Fibroblast of skin of left biceps (primary cell): ENCODE results near the gene HOXB6.
A peak's percentile ranks its signal among the peaks of the same experiment; 100 is the strongest.

Source experiments
- DNase-seq, 2 experiments: peaks; one replicate each; pipeline ENCODE4 v3.0.0-alpha.2; 2013; ENCODE audit warnings: low read depth in 2 of 2

The HOXB6 gene

DNA sequence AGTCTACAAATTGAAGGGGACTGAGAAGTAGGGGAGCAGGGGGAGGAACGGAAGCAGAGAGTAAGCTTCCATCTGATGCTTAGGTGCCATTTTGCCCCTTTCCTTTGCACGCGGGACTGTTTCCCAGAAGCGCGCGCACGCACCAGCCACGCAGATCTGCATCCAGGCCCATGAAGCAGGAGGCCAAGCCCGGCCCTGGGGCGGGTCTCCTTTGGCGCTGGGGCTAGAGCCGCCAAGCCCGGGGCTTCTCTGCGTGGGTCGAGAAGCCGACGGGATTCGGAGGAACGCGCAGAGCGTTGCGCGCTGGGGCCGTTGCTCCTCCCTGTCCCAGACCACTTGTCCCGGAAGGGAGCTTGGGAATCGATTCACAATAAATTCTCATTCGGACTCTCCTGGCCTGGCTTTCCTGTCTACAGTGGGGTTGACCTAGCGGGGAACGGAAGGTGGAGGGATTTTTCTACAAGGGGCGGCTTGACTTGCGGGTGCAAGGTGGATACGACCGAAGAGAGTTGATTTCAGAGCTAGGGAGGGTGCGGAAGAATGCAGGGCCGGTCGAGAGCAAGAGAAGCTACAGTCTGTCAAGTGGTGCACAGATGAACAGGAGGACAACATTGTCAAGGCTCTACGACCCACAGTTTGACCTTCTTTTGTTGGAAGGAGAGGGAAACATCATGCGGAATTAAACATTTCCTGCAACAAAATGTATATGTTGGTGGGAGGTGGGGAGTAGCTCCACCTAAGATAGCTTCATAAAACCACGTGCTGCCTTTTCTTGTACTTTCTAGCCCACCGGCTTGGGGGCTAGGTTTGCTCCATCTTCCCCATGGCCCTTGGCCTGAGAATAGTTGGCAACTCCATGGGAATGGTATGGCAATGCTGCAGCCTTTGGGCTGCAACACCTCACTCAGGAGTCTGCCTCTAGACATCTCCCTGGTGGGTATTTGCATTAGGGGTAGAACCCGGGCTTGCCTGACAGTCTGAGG is 16.9 kb upstream of the HOXB6 start:
- DNase-seq, result no peak

DNA sequence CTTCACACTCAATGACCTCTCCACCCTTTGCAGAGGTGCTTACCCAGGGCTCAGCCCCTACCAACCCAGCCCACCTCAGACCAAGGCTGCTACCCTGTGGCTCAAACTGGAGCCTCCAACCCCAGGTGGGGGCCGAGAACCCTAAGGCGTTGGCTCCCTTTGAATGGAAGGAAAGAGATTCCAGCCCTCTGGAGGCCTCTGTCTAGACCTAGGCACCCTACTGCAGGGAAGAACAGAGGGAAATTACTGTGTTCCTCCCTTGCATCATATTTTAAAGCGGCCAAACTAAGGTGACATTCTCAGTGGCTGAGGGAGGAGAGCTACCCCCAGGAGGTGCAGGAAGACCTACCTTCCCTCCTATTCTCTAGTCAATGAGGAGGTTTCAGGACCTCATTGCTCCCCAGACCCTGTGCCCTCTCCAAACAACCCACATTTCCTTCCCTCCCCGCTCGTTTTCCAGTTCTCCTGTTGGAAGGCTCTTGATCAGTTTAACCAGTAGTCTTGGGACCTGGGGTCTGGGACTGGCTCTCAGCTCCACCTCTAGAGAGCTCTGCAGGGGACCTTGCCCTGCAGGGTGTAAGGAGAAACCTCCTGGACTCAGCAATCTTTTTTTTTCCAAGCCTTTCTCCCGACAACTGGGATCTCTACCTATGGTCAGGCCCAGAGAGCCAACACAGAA is 15.8 kb upstream of the HOXB6 start:
- DNase-seq, result no peak

DNA sequence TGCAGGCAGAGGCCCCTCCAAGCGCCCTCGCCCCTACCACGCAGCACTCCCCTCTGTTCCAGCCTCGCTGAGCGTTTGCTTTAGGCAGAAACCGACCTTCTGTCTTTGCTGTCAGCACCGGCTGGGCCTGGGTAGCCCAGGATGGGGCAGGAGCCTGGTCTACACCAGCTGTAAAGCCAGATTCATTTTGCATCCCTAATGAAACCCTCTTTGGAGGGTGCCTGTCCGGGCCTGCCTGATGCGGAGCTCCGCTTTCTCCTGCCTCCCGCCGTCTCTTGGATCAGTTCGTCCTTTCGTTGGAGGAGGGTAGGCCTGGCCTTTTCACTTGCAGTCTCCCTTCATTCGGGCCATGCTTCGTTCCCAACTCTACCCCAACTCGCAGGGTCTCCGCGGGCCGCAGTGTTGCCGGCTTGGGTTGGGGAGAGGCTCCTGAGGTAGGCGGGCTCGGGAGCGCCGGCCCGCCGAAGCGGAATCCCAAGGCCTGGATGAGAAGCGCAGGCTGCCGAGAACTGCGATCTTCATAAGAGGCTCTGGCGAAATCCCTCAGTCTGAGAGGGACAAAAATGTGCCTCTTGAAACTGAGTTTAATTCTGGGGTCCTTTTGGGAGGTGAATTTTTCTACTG is 15.2 kb upstream of the HOXB6 start:
- DNase-seq, result no peak

DNA sequence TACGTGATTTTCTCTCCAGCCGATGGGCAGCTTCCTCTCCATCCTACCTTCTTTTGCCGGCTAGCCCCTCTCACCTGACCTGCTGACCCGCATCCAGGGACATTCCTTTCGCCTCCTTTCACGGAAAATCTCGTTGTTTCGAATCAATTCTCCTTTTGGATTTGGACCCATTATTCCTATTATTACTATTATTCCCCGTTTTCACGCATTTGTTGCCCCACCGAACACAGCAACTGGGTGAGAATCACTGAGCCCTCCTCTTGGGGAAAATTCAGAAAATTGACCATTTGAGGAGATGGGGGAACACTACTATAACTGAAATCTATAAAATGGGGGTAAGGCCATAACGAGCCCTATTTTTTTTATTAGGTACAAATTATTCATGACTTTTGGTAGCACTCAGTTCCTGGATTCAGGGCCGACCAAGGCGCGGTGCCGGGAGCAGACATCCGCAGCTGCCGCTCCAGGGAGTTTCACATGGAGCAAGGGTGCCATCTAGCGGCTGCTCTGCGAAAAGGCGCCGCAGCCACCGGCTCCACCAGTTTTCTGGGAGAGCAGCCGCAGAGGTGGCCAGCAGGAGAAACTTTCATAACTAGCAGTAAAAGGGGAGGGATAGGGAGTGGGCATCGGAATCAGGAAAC is 13.6 kb upstream of the HOXB6 start:
- peak in 1 of 2 experiments; percentile 61 for DNase-seq

DNA sequence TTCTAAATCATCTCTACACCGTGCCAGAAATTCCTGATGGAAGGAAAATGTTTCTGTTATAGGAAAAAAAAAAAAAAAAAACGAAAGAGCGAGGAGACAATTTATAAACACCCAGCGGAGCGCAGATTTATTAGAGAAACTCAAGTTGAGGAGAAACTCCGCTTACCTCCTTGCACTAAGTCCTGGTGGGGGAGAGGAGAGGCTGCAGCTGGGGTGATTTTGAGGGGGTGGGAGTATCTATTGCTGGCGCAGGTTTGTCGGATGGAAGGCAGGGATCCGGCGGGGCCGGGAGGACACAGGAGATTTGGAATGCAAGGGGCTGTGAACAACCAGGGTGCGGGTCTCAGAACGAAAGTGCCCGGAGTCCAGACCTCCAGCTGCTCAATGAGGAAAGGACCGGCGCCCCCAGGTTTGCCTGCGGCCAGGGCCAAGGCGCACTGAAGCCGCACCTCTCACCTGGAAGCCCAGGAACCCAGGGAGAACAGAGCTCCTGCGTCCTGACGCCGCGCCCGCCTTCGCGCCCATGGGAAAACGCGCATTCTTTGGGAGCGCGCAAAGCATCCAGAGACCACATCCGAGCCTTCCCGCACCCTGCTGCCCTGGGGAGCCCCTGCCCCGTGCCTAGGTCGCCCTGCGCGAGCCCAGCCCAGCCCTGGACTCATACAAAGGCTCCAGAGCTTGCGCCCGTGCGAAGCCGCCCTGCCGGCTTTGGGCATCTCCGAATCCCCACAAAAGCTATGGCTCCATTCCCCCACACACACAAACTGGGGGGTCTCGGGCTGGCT is 12.9 kb upstream of the HOXB6 start:
- no peak for DNase-seq

DNA sequence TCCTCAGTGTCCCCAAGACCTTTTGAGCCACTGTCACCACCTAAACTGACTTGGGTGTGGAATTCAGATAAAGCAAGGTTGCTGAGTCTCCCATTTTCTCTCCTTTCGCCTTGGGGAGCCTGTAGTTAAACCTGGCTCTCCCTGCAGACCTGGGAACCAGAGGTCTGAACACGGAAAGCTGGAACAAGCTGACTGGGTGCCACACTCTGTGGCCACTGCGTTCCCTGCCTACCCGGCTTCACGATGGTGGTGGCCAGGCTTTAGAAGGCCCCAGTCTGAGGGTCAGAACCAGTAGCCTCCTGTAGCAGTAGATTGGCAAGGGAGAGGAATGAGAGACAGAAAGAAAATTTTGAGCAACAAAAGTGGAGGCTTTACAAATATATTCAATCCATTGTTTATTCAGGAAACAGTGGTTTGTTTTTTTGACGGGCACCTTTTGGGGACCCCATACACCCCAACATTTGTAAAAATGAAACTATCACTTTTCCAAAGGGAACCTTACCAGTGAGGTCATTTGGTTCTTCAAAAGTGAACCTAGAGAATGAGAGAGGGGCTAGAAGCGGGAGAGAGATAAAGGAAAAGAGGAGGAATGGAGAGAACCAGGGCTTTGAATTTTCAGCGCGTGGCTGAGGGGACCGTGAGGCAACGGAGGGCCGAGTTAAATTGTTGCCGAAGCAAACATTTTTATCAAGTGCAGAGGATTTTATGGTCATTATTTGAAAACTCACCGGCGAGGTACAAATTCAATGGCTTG is 12.1 kb upstream of the HOXB6 start:
- no peak for DNase-seq

DNA sequence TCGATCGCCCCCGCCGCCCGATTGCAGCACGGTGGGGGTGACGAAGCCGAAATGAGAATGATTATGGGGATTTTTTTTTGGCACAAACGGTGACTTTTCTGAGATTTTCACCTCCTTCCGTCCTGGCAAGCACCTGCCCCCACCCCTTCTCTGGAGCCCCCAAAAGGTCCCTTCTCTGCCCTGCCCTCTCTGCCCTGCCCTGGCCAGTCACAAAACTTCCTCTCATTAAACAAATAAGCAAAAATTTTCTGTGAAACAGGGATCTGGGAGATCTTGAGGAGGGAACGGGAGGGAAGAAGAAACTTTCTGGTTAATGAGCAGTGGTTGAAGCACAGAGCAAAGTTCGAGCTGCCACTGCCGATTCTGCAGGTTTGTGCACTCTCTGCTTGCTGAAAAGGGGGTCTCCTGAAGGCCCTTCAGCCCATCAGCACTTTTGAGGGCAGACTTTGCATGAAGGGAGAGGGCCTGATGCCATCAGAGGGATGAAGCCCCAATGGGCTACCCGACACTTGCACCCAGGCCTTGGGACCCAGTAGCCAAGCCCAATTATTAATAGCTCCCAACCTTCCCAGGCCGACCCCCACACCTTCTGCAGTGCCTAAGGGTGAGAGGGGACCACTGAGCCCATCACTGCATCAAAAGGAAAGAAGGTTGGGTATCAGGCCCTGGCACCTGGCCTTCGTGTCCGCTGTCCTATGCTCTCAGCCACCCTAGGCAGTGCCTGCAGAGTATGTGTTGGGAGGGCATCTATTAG is 11.4 kb upstream of the HOXB6 start:
- DNase-seq, result no peak

DNA sequence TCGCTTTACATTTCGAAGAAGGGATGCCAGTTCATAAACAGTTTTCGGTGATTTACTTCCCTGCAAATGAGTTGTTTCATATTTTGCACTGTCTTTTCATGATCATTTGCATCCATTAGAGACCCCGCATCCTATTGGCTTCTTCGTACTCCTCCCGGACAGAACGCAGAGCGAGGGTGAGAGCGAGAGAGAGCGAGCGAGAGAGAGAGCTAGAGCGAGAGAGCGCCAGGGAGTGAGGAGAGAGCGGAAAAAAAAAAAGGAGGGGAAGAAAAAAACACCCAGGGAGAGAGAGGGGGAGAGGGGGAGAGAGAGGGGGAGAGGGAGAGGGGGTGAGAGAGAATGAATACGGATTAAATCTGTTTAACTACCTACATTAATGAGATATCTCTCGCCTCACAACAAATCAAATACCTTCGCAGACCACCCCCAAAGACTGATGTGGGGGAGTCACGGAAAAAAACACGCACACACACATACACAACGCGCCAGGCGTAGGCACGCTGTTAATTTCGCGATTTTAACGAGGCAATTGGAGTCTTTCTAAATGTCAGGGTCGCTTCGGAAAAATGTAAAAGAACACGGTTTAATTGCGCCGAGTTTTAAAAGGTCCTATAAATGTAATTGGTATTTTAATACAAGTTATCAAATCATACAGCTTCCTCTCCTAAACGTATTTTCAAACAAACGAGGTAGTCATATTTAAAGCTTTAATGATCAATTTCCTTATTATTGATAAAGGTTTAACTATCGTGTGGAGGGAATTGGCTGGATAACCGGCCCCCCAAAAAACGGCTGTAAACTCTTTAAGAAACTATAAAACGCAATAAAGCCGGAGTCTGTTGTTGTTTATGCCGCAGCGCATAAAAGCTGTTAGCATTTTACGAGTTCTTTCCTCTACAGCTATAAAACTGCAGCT is 10.5 kb upstream of the HOXB6 start, which contains the start of gene HOXB8:
Gene HOXB8 (minus strand): TSS at position 246 of the 916 bp plus-strand sequence. CDS start 588 bp downstream, outside the sequence.
- no peak for DNase-seq

DNA sequence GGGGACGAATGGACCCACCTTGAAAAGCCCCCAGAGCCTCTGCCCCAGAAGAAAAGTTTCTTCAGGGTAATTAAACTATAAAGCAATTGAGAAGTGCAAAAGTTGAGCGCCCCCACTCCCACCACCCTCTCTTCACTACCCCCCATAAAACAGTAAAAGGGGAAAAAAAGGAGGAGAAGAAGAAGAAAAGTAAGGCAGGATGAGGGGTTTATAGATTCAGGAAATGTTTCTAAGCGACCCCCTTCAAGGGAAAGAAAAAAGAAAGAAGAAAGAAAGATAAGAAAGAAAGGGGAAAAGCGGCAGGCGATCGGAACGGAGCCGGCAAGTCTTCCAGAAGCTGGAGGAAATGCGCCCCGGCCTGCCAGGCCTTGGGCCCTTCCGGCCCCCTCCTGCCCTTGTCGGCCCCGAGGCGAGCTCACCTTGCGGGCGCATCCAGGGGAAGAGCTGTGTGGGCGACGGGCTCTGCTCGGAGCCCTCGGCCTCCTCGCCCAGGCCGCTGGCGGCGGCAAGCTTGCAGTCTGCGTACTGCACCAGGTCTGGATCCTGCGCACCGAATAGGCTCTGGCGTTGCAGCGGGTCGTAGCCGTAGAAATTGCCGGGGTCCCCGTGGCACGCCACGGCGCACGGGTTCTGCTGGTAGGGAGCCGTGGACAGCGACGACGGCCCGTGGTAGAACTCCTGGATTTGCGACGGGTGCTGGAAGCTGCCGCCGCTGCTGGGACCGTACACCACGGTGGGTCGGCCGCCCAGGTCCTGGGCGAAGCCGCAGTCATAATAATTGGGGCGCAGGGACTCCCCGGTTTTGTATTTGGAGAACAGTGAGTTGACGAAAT is 9.3 kb upstream of the HOXB6 start:
- no peak for DNase-seq

DNA sequence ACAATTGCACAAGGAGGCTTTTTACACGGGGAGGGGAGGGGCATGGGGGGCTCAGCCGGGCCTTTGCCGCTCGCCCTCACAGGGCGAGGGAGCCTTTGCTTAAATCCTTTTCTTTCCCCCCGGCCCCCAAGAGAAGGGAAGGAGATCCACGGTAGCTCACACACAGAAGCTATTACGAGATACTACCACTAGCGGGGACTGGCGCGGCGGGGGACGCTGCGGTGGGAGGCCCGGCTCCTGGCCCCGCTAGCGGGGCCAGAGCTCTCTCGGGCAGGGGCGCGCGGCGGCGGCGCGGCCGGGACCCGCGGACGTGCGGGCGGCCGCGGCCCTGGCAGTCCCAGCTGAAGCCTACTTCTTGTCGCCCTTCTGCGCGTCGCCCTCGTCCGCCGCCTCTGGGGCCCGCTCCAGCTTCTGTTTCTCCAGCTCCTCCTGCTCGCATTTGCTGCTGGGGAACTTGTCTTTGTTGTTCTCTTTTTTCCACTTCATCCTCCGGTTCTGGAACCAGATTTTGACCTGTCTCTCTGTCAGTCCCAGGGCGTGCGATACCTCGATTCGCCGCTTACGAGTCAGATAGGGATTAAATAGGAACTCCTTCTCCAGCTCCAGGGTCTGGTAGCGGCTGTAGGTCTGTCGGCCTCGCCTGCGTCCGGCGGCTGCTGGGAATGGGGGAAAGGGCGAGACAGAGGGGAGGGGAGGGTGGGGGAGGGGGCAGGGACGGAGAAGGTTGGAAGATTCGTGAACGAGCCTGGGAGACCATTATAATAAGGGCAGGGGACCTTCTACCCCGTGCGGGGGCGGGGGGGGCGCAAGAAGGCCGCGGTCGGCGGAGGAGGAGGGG is 8.3 kb upstream of the HOXB6 start:
- no peak for DNase-seq

DNA sequence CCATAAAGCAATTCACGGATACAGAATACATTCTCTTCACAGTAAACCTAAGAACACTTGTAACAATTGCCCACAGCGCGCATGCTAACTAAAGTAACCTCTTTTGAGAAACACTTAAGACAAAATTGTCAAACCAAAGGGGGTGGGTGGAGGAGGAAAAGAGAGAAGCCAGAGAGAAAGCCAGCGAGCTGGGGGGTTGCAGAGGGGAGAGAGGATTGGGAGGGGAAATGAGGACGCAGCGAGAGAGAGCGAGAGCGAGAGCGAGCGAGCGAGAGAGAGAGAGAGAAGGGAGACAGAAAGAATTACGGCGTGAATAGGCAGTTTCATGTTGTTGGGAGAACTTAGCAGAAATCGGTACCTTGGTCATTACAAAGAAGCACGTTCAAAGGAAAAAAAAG is 7.7 kb upstream of the HOXB6 start:
- DNase-seq, result no peak

DNA sequence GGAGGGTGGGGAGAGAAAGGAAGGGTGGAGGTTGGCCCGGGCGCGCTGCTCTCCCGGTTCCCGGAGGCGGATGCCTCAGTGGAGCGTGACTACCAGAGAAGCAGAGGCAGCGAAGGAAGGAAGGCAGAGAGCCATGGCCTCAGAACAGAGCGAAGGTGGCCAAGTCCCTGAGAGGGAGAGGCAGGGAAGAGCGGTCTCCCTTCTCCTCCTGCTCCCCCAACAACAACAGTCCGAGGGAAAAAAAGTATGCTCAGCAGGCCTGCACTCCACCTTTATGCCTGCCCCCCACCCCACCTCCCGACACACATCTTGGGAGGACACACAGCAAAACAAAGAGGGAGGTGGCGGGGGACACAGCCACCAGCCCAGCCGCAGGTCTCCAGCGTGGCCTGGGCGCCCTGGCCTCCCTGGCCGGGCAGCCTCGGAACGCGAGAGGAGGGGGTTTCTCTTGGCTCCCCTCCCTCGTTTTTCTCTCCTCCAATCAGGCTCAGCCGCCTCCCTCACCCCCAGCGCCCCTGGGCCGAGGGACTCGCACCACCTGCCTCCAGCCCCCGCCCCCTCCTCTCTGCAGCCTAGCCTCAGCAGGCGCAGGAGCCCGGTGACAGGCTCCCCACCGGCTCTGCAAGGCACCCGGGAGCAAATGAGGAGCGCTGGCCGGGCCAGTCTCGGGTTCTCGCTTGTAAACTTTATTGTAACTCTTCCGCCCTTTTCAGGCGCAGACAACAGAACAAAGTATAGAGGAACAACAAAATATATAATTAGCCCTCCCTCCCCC is 7.1 kb upstream of the HOXB6 start:
- DNase-seq, result no peak

DNA sequence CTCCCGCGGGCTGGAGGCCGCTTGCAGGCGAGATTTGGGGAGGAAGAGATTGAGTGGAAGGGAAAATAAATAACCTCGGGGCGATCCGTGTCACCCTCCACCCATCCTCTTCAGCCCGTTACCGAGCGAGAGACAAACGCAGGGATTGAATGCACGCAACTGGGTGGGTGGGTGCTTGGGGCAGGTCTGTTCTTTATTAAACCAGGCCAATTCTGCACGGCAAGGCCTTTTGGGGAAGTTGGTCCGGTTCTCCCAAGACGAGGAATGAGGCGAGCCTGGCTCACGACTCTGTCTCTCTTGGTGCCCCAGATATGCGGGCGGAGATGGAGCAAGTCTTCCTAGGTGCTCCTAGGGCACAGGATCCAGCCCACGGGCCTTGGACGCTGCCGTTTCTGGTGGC is 6.4 kb upstream of the HOXB6 start:
- DNase-seq, result no peak

DNA sequence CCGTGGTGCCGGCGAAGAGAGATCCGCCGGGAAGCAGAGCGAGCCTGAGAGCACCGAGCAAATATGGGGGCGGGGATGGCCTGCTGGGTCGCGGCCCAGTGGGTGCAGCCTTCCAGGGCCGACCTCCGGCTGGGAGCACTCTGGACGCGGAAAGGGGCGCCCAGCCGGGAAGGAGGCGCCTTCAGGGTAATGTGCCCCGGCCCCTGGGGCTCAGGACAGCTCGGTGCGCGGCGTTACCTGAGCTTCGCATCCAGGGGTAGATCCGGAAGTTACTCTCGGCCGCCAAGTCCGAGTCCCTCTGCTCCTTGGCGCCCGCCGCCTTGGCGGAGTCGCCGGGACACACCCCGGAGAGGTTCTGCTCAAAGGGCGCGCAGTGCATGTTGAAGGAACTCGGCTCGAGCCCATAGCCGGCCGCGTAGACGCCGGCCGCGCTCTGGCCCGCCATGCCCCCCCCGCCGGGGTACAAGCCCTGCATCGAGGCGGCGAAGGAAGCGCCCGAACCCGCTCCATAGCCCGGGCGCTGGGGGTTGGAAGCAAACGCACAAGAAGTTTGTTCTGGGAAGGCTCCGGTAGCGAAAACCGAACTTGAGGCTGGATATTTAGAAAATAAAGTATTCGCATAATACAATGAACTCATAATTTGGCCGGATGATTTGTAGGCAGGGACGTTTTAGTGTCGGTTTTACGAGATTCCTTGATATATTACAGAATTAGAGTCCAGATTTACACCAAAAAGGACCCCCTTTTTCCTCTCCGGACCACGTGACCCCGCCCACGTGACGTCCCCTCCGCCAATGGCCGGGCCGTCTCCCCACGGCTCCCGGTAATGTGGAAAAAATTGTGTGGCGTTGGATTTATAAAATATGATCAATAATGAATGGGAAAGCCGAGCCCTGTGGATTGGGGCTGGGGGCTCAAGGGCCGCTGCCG is 5.8 kb upstream of the HOXB6 start, which contains the start of gene HOXB7:
Gene HOXB7 (minus strand): TSS at position 736 of the 930 bp plus-strand sequence. CDS start 99 bp downstream, at position 637.
- DNase-seq, result no peak
